Left lung (tissue), 10 donors: Measurements from ENCODE around the gene LRIT1. TPM values are rescaled to one million over a fixed set of nuclear protein-coding genes. Genes with fewer than 3 reads are reported as not detected.

Experiments
- ATAC-seq: fragments of 200-7000 bp; cut with Tn5 transposase; one replicate; pipeline ENCODE4 v1.9.1; 2020; ENCODE audit warnings: moderate library complexity
- DNase-seq, 4 donors: peaks; one replicate each; pipeline ENCODE4 v3.0.0-alpha.2; 2013 to 2020
- H3K27ac ChIP-seq, 2 donors: fragments of 200-600 bp; sonication (generic) in 1 of 2; one replicate each; pipeline versions ENCODE4 v1.5.0 to v1.8.0; 2020 to 2021
- H3K27me3 ChIP-seq, 2 donors: fragments of 200-600 bp; sonication (generic) in 1 of 2; one replicate each; pipeline versions ENCODE4 v1.5.0 to v1.8.0; 2020 to 2021
- H3K36me3 ChIP-seq, 2 donors: fragments of 200-600 bp; sonication (generic) in 1 of 2; one replicate each; pipeline versions ENCODE4 v1.5.0 to v1.8.0; 2020 to 2021
- H3K4me1 ChIP-seq, 2 donors: fragments of 200-600 bp; one replicate each; pipeline ENCODE4 v1.8.0; 2021
- H3K4me3 ChIP-seq, 2 donors: fragments of 200-600 bp; sonication (generic) in 1 of 2; one replicate each; pipeline versions ENCODE4 v1.5.0 to v1.8.0; 2020 to 2021; ENCODE audit warnings: mild to moderate bottlenecking in 1 of 2
- H3K9me3 ChIP-seq, 2 donors: fragments of 200-600 bp; sonication (generic) in 1 of 2; one replicate each; pipeline versions ENCODE4 v1.5.0 to v1.8.0; 2020 to 2021
- intact Hi-C, 2 donors: fragments of 100-400 bp; cut with DNase I; formaldehyde crosslinking; loops; one replicate each; pipeline versions ENCODE4 v1.11.2 to v1.14.2; 2022
- polyA plus RNA-seq, 6 donors: library from polyadenylated mRNA; unstranded; fragments of 120-200 nt; gene quantifications; one replicate each; pipeline ENCODE4 v1.2.1, GENCODE V29; 2013; ENCODE audit not compliant: insufficient read length in 6 of 6
- total RNA-seq, 2 donors: library from RNA; stranded (reverse); fragmentation: NEBNext Ultra II Directional; extraction: Animal tissue kit (Norgen Biotek cat#: 25700); gene quantifications; one replicate each; pipeline ENCODE4 v1.2.1, GENCODE V29; 2021
- TF ChIP-seq, protein P1 (sequence below), 2 donors: fragments of 200-600 bp; sonication (generic) in 1 of 2; IDR thresholded peaks; one replicate each; pipeline versions ENCODE4 v1.5.0 to v1.8.0; 2021; ENCODE audit warnings: antibody characterized with exemption in 2 of 2
- donor health status: DM: no; HTN: yes; CAD: no.
- donor health status: DM: no; HTN: no; CAD: no.

Gene LRIT1
- total and polyA plus RNA-seq, 8 donors = not detected

- Histone ChIP-seq H3K4me3 (no peak overlapping the region), H3K4me1 (no peaks in the 10 kb centered on the region), H3K27ac (no peak overlapping the region), H3K36me3 (no peaks in the 10 kb centered on the region), H3K27me3 (peaks cover 0 to 15% of the 10 kb centered on the region in 2 donors), H3K9me3 (no peaks in the 10 kb centered on the region)
- intact Hi-C loops = no loop called here
- TF ChIP-seq, protein P1, sequence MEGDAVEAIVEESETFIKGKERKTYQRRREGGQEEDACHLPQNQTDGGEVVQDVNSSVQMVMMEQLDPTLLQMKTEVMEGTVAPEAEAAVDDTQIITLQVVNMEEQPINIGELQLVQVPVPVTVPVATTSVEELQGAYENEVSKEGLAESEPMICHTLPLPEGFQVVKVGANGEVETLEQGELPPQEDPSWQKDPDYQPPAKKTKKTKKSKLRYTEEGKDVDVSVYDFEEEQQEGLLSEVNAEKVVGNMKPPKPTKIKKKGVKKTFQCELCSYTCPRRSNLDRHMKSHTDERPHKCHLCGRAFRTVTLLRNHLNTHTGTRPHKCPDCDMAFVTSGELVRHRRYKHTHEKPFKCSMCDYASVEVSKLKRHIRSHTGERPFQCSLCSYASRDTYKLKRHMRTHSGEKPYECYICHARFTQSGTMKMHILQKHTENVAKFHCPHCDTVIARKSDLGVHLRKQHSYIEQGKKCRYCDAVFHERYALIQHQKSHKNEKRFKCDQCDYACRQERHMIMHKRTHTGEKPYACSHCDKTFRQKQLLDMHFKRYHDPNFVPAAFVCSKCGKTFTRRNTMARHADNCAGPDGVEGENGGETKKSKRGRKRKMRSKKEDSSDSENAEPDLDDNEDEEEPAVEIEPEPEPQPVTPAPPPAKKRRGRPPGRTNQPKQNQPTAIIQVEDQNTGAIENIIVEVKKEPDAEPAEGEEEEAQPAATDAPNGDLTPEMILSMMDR (IDR thresholded peaks at IDR 0.05) = no peak
- DNase-seq (no peak), ATAC-seq (no peak)
Observed at GRCh38 chr10:84208023-84208422, 33.3 kb downstream of the LRIT1 start.

DNA sequence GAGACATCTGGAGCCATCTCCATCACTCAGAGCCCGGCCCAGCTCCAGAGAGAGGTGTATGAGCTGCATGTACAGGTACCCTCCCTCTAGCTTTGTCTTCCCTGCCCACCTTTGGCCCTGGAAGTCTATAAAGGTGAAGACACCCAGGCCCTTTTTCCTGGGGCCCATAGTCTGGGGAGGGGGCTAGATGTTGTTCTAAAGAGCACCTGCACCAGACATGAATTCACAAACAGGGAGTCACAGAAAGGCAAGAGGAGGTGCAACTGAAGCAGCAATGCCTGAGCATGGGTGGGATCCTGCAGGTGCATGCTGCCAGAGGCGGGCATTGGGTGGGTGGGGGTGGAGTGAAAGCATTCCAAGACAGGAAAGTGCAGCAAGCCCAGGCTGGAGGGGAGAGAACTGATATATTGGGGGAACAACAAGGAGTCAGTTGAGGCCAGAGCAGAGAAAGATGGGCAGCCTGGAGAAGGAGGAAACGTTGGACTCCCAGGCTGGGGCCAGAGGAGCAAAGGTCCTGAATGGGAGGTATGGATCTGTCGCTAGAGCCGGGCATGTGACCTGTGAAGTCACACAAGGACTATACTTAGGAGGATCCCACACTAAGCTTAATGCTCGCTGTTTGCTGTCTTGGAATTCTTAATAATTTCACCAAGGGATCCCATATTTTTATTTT, 35.4 kb downstream of the LRIT1 start:
- Histone ChIP-seq H3K4me3 (no peak overlapping the region), H3K36me3 (no peaks in the 10 kb centered on the region), H3K27ac (no peak overlapping the region), H3K4me1 (no peaks in the 10 kb centered on the region), H3K27me3 (peaks cover 0 to 20% of the 10 kb centered on the region in 2 donors), H3K9me3 (no peaks in the 10 kb centered on the region)
- intact Hi-C loops = no loop called here
- DNase-seq = no peak
- TF ChIP-seq, protein P1 (IDR thresholded peaks at IDR 0.05) = no peak
- ATAC-seq = no peak

GRCh38 chr10:84205049-84205852, 36.1 kb downstream of the LRIT1 start:
- Histone ChIP-seq H3K9me3 (no peaks in the 10 kb centered on the region), H3K4me3 (no peak overlapping the region), H3K27me3 (peaks cover 0 to 24% of the 10 kb centered on the region in 2 donors), H3K27ac (no peak overlapping the region), H3K4me1 (no peaks in the 10 kb centered on the region), H3K36me3 (no peaks in the 10 kb centered on the region)
- peak; percentile 91 for ATAC-seq
- DNase-seq = no peak
- TF ChIP-seq, protein P1 (IDR thresholded peaks at IDR 0.05) = peak; percentile 57 to 64
- intact Hi-C loops = no loop called here

- DNase-seq (no peak), ATAC-seq (no peak)
- TF ChIP-seq, protein P1 (IDR thresholded peaks at IDR 0.05) = no peak
- no peaks in the 10 kb centered on the region for H3K36me3 ChIP-seq
- intact Hi-C loops = no loop called here
- H3K4me1 ChIP-seq = no peaks in the 10 kb centered on the region
- no peak overlapping the region for H3K4me3 ChIP-seq
- H3K27me3 ChIP-seq = peaks cover 0 to 24% of the 10 kb centered on the region in 2 donors
- H3K9me3 ChIP-seq = no peaks in the 10 kb centered on the region
- H3K27ac ChIP-seq = no peak overlapping the region
Observed at GRCh38 chr10:84204610-84205009, 36.7 kb downstream of the LRIT1 start.

GRCh38 chr10:84204122-84204521, 37.2 kb downstream of the LRIT1 start:
- ATAC-seq = peak; percentile 47
- Histone ChIP-seq H3K36me3 (no peaks in the 10 kb centered on the region), H3K27ac (no peak overlapping the region), H3K9me3 (no peaks in the 10 kb centered on the region), H3K4me1 (no peaks in the 10 kb centered on the region), H3K4me3 (no peak overlapping the region), H3K27me3 (peaks cover 0 to 24% of the 10 kb centered on the region in 2 donors)
- intact Hi-C loops = no loop called here
- DNase-seq = no peak
- TF ChIP-seq, protein P1 (IDR thresholded peaks at IDR 0.05) = no peak
